ENCODE measurements around the gene PWWP2B. TPM values are rescaled to one million over a fixed set of nuclear protein-coding genes. Genes with fewer than 3 reads are reported as not detected.

PWWP2B gene
- total RNA-seq, 2 donors from 2014 or later: 7.7 to 8.1 TPM

DNA sequence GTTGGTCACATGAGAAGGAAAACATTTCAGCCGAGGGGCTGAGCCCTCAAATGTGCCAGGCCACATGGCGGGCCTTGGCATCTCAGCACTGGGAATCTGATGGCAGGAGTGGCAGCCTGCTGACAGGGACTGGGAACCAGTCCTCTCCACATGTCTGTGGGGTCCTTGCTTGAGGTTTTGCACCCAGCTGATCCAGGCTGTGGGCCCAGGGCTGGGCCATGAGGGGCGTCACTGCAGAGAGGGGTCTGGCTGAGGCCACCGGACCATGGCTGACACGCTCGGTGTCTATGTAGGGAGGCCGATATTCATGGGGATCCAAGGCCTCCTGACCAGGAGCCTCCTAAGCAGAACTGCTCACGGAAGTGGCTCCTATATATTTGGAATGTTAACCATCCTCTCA lies 31.0 kb upstream of the PWWP2B start:
- no peaks in the 10 kb centered on the region for H3K4me1 ChIP-seq
- H3K27me3 ChIP-seq: no peaks in the 10 kb centered on the region
- peaks cover 6% of the 10 kb centered on the region for H3K36me3 ChIP-seq
- H3K4me3 ChIP-seq: no peak overlapping the region
- DNase-seq (ENCODE audit: low spot score): no peak
- TF ChIP-seq, protein P1, sequence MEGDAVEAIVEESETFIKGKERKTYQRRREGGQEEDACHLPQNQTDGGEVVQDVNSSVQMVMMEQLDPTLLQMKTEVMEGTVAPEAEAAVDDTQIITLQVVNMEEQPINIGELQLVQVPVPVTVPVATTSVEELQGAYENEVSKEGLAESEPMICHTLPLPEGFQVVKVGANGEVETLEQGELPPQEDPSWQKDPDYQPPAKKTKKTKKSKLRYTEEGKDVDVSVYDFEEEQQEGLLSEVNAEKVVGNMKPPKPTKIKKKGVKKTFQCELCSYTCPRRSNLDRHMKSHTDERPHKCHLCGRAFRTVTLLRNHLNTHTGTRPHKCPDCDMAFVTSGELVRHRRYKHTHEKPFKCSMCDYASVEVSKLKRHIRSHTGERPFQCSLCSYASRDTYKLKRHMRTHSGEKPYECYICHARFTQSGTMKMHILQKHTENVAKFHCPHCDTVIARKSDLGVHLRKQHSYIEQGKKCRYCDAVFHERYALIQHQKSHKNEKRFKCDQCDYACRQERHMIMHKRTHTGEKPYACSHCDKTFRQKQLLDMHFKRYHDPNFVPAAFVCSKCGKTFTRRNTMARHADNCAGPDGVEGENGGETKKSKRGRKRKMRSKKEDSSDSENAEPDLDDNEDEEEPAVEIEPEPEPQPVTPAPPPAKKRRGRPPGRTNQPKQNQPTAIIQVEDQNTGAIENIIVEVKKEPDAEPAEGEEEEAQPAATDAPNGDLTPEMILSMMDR (IDR thresholded peaks at IDR 0.05): no peak
- no peak overlapping the region for H3K27ac ChIP-seq
- H3K9me3 ChIP-seq: no peaks in the 10 kb centered on the region

DNA sequence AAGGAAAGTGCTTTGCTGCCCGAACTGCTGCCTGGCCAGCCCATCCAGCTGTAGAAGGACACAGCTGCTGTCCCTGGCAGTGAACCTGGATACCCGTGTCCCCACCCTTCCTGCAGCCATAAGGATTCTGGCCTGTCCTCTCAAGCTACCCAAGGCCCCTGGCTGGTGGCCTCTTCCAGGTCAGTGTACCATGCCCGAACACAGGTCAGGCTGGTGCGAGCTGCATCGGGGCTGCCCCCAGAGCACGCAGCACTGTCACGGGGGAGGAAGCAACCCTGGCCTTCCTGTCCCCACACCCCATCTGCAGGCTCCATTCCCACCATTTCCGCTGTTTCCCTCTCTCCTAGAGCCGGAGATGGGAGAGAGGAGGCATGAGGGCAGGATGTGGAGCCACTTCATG lies 30.5 kb upstream of the PWWP2B start:
- H3K4me3 ChIP-seq: no peak overlapping the region
- H3K27ac ChIP-seq: no peak overlapping the region
- peaks cover 6% of the 10 kb centered on the region for H3K36me3 ChIP-seq
- TF ChIP-seq, protein P1 (IDR thresholded peaks at IDR 0.05): no peak
- H3K4me1 ChIP-seq: no peaks in the 10 kb centered on the region
- H3K9me3 ChIP-seq: no peaks in the 10 kb centered on the region
- DNase-seq (ENCODE audit: low spot score): no peak
- H3K27me3 ChIP-seq: no peaks in the 10 kb centered on the region

DNA sequence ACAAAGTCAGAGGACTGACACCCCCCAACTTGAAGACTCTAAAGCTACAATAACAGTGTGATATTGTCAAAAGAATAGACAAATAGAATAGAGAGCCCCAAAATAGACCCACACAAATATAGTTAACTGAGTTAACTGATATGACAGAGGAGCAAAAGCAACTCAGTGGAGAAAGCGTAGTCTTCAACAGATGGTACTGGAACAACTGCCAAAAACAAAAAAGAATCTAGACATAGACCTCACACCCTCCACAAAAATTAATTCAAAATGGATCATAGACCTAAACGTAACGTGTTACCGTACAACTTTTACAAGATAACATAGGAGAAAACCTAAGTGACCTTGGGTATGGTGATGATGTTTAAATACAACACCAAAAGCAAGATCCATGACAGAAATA lies 28.6 kb upstream of the PWWP2B start:
- no peaks in the 10 kb centered on the region for H3K4me1 ChIP-seq
- TF ChIP-seq, protein P1 (IDR thresholded peaks at IDR 0.05): no peak
- H3K27ac ChIP-seq: no peak overlapping the region
- no peaks in the 10 kb centered on the region for H3K27me3 ChIP-seq
- no peaks in the 10 kb centered on the region for H3K9me3 ChIP-seq
- no peak overlapping the region for H3K4me3 ChIP-seq
- no peak for DNase-seq (ENCODE audit: low spot score)
- peaks cover 6% of the 10 kb centered on the region for H3K36me3 ChIP-seq

DNA sequence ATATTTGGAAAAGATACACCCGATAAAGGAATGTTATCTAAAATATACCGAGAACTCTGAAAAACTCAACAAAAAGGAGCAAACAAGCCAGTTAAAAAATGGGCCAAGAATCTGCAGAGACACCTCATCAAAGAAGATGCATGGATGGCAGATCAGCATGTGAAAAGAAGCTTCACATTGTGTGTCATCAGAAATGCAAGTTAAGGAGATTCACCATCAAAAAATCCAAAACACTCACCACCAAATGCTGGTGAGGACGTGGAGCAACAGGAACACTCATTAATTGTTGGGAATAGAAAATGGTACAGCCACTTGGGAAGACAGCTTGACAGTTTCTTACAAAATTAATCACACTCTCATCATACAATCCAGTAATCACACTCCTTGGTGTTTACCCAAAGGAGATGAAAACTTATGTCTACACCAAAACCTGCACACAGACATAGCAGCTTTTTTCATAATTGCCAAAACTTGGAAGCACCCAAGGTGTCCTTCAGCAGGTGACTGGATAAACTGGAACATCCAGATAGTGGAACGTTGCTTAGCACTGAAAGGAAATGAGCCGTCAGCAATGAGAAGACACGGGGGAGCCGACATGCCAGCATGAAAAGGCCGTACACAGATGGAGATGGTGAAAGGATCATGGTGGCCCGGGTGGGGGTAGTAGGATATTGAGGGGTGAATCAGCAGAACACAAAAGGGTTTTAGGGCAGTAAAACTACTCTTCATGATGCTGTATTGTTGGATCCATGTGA lies 27.9 kb upstream of the PWWP2B start:
- Histone ChIP-seq H3K36me3 (peaks cover 6% of the 10 kb centered on the region), H3K4me3 (no peak overlapping the region), H3K27me3 (no peaks in the 10 kb centered on the region), H3K4me1 (no peaks in the 10 kb centered on the region), H3K9me3 (no peaks in the 10 kb centered on the region), H3K27ac (no peak overlapping the region)
- DNase-seq (ENCODE audit: low spot score): no peak
- TF ChIP-seq, protein P1 (IDR thresholded peaks at IDR 0.05): no peak

DNA sequence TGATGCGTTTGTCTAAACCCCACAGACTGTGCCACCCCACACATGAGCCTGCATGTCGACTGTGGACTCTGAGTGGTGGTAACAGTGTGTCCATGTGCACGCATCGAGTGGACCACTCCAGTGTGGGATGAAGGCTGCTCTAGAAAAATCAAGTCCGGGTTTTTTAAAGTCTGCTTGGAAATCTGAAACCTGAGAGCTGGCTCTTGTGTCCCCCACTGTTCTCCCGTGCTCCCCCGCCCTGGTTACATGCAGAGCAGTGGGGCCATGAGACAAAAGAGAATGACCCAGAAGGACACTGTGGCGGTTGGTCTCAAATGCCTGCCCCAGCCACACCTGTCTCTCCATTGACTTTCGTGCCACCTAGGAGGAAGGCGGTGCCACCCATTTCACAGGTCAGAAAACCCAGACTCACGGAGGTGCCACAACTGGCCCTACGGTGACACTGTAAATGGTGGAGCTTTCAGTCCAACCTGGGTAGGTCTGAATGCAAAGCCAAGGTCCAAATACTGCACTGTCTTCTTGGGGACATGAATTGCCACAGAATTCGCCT lies 27.3 kb upstream of the PWWP2B start:
- no peak for DNase-seq (ENCODE audit: low spot score)
- H3K27me3 ChIP-seq: no peaks in the 10 kb centered on the region
- no peak overlapping the region for H3K27ac ChIP-seq
- no peaks in the 10 kb centered on the region for H3K4me1 ChIP-seq
- H3K4me3 ChIP-seq: no peak overlapping the region
- H3K9me3 ChIP-seq: no peaks in the 10 kb centered on the region
- H3K36me3 ChIP-seq: peaks cover 6% of the 10 kb centered on the region
- TF ChIP-seq, protein P1 (IDR thresholded peaks at IDR 0.05): no peak

All from right atrium auricular region (tissue), 2 donors.